ENCODE results near the gene P3H2. TPM values are rescaled to one million over a fixed set of nuclear protein-coding genes. Genes with fewer than 3 reads are reported as not detected.

The P3H2 gene
- total RNA-seq, 5 donors from 2014 or later (not counting 1 experiment from before 2014, with no cell fraction given) = 0.16 to 0.50 (median 0.35) TPM; not detected in 2

DNA sequence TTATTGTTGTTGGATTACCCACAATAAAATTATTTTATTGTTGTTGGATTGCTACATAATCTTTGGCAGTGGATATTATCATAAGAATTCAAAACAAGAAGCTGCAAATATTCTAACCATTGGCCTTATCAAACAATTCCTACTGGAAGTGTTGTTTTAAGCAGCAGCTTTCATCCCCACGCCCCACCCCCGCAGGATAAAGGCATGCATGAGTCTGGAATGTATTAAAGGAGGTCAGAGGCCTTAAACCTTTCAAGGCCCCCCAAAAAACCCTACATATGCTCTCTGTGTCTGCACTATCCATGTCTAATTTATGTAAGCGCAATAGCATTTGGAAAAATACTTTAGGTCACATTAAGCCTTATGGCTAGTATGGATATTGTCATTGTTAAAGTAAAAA is 23.1 kb downstream of the P3H2 start:
- no peaks in the 10 kb centered on the region for H3K36me3 ChIP-seq (ENCODE audit: control insufficient read depth in 2 of 2, extremely low read depth in 1 of 2, insufficient read depth in 1 of 2, low read length in 1 of 2)
- Mint-ChIP-seq H3K36me3 (no peaks in the 10 kb centered on the region), H3K27me3 (peaks cover 4 to 12% of the 10 kb centered on the region in 2 donors), H3K4me3 (no peak overlapping the region), H3K27ac (no peak overlapping the region), H3K4me1 (peaks cover 4 to 11% (median 10%) of the 10 kb centered on the region in 3 donors), H3K9me3 (peaks cover 0 to 4% (median 0%) of the 10 kb centered on the region in 3 donors)
- WGBS (ENCODE audit: insufficient coverage) = no CpG with 5 or more reads among the region's 3 CpGs
- H3K27ac ChIP-seq (ENCODE audit: low read length) = no peak overlapping the region
- no peak for DNase-seq
- CTCF ChIA-PET = interaction anchor here in 1 of 2 donors (0.5 kb wide), 1 partner anchor 570 kb away, joined by 7 read pairs; no protein-coding TSS in a partner anchor
- H3K4me3 ChIP-seq (ENCODE audit: control insufficient read depth in 1 of 2, extremely low read depth in 1 of 2, low read length in 1 of 2) = no peak overlapping the region
- POLR2A ChIA-PET = no interaction called here
- no peak for ATAC-seq (replicated peaks in 1 of 4)
- no peaks in the 10 kb centered on the region for H3K4me1 ChIP-seq (ENCODE audit: control insufficient read depth in 1 of 2, extremely low read depth in 1 of 2, insufficient read depth in 2 of 2, low read length in 2 of 2)
- H3K9me3 ChIP-seq = no peaks in the 10 kb centered on the region
- no peaks in the 10 kb centered on the region for H3K27me3 ChIP-seq (replicated peaks in 1 of 2; ENCODE audit: control insufficient read depth in 2 of 2, extremely low read depth in 1 of 2, insufficient read depth in 2 of 2, low read length in 1 of 2)

DNA sequence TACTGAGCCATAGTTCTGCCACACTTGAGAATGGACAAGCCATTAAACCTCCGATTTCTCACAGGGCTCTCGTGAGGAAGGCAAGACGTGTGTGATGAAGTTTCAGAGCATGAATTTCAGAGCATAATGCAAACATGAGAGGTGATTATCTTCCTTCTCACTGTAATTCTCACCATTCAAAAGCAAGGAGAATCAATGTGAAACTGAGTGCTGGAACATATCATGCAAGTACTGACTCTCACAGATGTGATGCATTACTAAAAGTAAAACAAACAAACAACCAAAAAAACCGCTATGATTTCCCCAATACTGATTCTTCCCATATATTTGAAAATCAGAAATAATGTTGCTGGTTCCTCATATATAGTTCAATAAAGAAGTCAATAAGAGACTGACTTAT is 23.7 kb downstream of the P3H2 start:
- no peaks in the 10 kb centered on the region for H3K36me3 Mint-ChIP-seq
- no peaks in the 10 kb centered on the region for H3K9me3 ChIP-seq
- H3K27ac Mint-ChIP-seq = no peak overlapping the region
- H3K27ac ChIP-seq (ENCODE audit: low read length) = no peak overlapping the region
- peaks cover 4 to 11% (median 10%) of the 10 kb centered on the region in 3 donors for H3K4me1 Mint-ChIP-seq
- DNase-seq = no peak
- POLR2A ChIA-PET = no interaction called here
- whole genome bisulfite sequencing (ENCODE audit: insufficient coverage) = no CpG with 5 or more reads among the region's 4 CpGs
- H3K4me3 Mint-ChIP-seq = no peak overlapping the region
- H3K9me3 Mint-ChIP-seq = peaks cover 0 to 4% (median 0%) of the 10 kb centered on the region in 3 donors
- no peaks in the 10 kb centered on the region for H3K4me1 ChIP-seq (ENCODE audit: control insufficient read depth in 1 of 2, extremely low read depth in 1 of 2, insufficient read depth in 2 of 2, low read length in 2 of 2)
- ATAC-seq (replicated peaks in 1 of 4) = no peak
- no peaks in the 10 kb centered on the region for H3K27me3 ChIP-seq (replicated peaks in 1 of 2; ENCODE audit: control insufficient read depth in 2 of 2, extremely low read depth in 1 of 2, insufficient read depth in 2 of 2, low read length in 1 of 2)
- H3K36me3 ChIP-seq (ENCODE audit: control insufficient read depth in 2 of 2, extremely low read depth in 1 of 2, insufficient read depth in 1 of 2, low read length in 1 of 2) = no peaks in the 10 kb centered on the region
- H3K27me3 Mint-ChIP-seq = peaks cover 2 to 6% of the 10 kb centered on the region in 2 donors
- CTCF ChIA-PET = no interaction called here
- H3K4me3 ChIP-seq (ENCODE audit: control insufficient read depth in 1 of 2, extremely low read depth in 1 of 2, low read length in 1 of 2) = no peak overlapping the region

DNA sequence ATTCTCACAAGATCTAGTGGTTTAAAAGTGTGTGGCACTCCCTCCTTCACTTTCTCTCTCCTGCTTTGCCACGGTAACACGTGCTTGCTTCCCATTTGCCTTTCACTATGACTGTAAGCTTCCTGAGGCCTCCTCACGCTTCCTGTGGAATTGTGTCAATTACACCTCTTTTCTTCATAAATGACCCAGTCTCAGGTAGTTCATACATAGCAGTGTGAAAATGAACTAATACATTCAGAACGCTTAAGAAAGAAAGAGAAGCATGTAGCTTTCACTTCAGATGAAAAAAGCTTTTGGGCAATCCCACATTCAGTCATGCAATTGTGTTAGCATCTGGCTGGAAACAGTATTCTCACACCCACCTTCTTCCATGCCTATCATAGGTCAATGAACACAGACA is 24.4 kb downstream of the P3H2 start:
- DNase-seq (no peak), ATAC-seq (replicated peaks in 1 of 4) (no peak)
- no peak overlapping the region for H3K4me3 Mint-ChIP-seq
- H3K27ac Mint-ChIP-seq = no peak overlapping the region
- CTCF ChIA-PET = no interaction called here
- H3K9me3 Mint-ChIP-seq = peaks cover 0 to 4% (median 0%) of the 10 kb centered on the region in 3 donors
- POLR2A ChIA-PET = no interaction called here
- Histone ChIP-seq H3K27me3 (replicated peaks in 1 of 2; ENCODE audit: control insufficient read depth in 2 of 2, extremely low read depth in 1 of 2, insufficient read depth in 2 of 2, low read length in 1 of 2) (no peaks in the 10 kb centered on the region), H3K4me1 (ENCODE audit: control insufficient read depth in 1 of 2, extremely low read depth in 1 of 2, insufficient read depth in 2 of 2, low read length in 2 of 2) (no peaks in the 10 kb centered on the region), H3K36me3 (ENCODE audit: control insufficient read depth in 2 of 2, extremely low read depth in 1 of 2, insufficient read depth in 1 of 2, low read length in 1 of 2) (no peaks in the 10 kb centered on the region), H3K27ac (ENCODE audit: low read length) (no peak overlapping the region), H3K4me3 (ENCODE audit: control insufficient read depth in 1 of 2, extremely low read depth in 1 of 2, low read length in 1 of 2) (no peak overlapping the region), H3K9me3 (no peaks in the 10 kb centered on the region)
- no CpG with 5 or more reads among the region's 4 CpGs for WGBS (ENCODE audit: insufficient coverage)
- peaks cover 2 to 6% of the 10 kb centered on the region in 2 donors for H3K27me3 Mint-ChIP-seq
- peaks cover under 1 to 6% (median 6%) of the 10 kb centered on the region in 3 donors for H3K4me1 Mint-ChIP-seq
- no peaks in the 10 kb centered on the region for H3K36me3 Mint-ChIP-seq

DNA sequence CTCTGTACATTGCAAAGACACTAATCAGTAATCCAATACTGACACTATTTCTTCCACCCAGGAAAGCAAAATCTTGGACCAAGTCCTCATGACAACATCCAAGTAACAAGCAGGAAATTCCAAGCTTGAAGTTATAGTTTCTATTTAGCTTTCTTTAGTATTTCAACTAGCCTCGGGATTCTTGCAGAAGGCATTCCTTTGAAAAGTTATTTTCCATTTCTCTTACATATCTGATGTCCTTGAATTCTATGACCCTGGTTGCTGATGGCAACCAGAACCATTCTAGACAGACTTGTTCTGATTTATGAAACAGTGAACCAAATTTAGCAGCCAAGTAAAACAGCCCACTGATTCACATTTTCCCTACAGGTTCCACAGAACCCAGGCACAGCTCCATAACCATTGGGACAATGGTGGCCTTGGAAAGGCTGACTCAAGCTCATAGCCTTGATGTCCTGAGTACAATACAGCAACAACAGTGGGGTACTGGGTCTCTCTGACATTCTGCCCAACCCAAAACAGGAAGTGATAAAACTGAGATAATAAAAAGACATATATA is 26.5 kb downstream of the P3H2 start:
- no peaks in the 10 kb centered on the region for H3K9me3 ChIP-seq
- ATAC-seq (replicated peaks in 1 of 4) (no peak), DNase-seq (no peak)
- no peaks in the 10 kb centered on the region for H3K36me3 ChIP-seq (ENCODE audit: control insufficient read depth in 2 of 2, extremely low read depth in 1 of 2, insufficient read depth in 1 of 2, low read length in 1 of 2)
- no peaks in the 10 kb centered on the region for H3K4me1 ChIP-seq (ENCODE audit: control insufficient read depth in 1 of 2, extremely low read depth in 1 of 2, insufficient read depth in 2 of 2, low read length in 2 of 2)
- H3K36me3 Mint-ChIP-seq = no peaks in the 10 kb centered on the region
- H3K9me3 Mint-ChIP-seq = peaks cover 0 to 4% (median 0%) of the 10 kb centered on the region in 3 donors
- ChIA-PET CTCF (no interaction called here), POLR2A (no interaction called here)
- H3K4me3 ChIP-seq (ENCODE audit: control insufficient read depth in 1 of 2, extremely low read depth in 1 of 2, low read length in 1 of 2) = no peak overlapping the region
- H3K27ac Mint-ChIP-seq = no peak overlapping the region
- H3K27me3 ChIP-seq (replicated peaks in 1 of 2; ENCODE audit: control insufficient read depth in 2 of 2, extremely low read depth in 1 of 2, insufficient read depth in 2 of 2, low read length in 1 of 2) = no peaks in the 10 kb centered on the region
- H3K27me3 Mint-ChIP-seq = peaks cover 2 to 10% of the 10 kb centered on the region in 2 donors
- no peak overlapping the region for H3K4me3 Mint-ChIP-seq
- 40% methylated on average over 1 of the region's 1 CpG for WGBS (ENCODE audit: insufficient coverage)
- H3K4me1 Mint-ChIP-seq = no peaks in the 10 kb centered on the region
- H3K27ac ChIP-seq (ENCODE audit: low read length) = no peak overlapping the region

- no peaks in the 10 kb centered on the region for H3K9me3 ChIP-seq
- Mint-ChIP-seq H3K27ac (no peak overlapping the region), H3K4me1 (no peaks in the 10 kb centered on the region), H3K4me3 (no peak overlapping the region), H3K36me3 (no peaks in the 10 kb centered on the region), H3K9me3 (peaks cover 0 to 4% (median 0%) of the 10 kb centered on the region in 3 donors), H3K27me3 (peaks cover 3 to 13% of the 10 kb centered on the region in 2 donors)
- ChIA-PET CTCF (no interaction called here), POLR2A (interaction anchor here (0.6 to 0.7 kb wide), 2 partner anchors 41 to 667 kb away, joined by 3 to 4 read pairs; no protein-coding TSS in a partner anchor)
- H3K4me1 ChIP-seq (ENCODE audit: control insufficient read depth in 1 of 2, extremely low read depth in 1 of 2, insufficient read depth in 2 of 2, low read length in 2 of 2) = no peaks in the 10 kb centered on the region
- H3K4me3 ChIP-seq (ENCODE audit: control insufficient read depth in 1 of 2, extremely low read depth in 1 of 2, low read length in 1 of 2) = no peak overlapping the region
- H3K27me3 ChIP-seq (replicated peaks in 1 of 2; ENCODE audit: control insufficient read depth in 2 of 2, extremely low read depth in 1 of 2, insufficient read depth in 2 of 2, low read length in 1 of 2) = no peaks in the 10 kb centered on the region
- DNase-seq (no peak), ATAC-seq (replicated peaks in 1 of 4) (no peak)
- no peaks in the 10 kb centered on the region for H3K36me3 ChIP-seq (ENCODE audit: control insufficient read depth in 2 of 2, extremely low read depth in 1 of 2, insufficient read depth in 1 of 2, low read length in 1 of 2)
- H3K27ac ChIP-seq (ENCODE audit: low read length) = no peak overlapping the region
- no CpG with 5 or more reads among the region's 2 CpGs for WGBS (ENCODE audit: insufficient coverage)
These were observed 28.4 kb downstream of the P3H2 start for GRCh38 chr3:190092250-190092649.

- Mint-ChIP-seq H3K4me3 (no peak overlapping the region), H3K27me3 (peaks cover 3 to 13% of the 10 kb centered on the region in 2 donors), H3K27ac (no peak overlapping the region), H3K36me3 (no peaks in the 10 kb centered on the region), H3K4me1 (no peaks in the 10 kb centered on the region), H3K9me3 (no peaks in the 10 kb centered on the region)
- ChIA-PET CTCF (no interaction called here), POLR2A (no interaction called here)
- H3K9me3 ChIP-seq = no peaks in the 10 kb centered on the region
- no peak overlapping the region for H3K4me3 ChIP-seq (ENCODE audit: control insufficient read depth in 1 of 2, extremely low read depth in 1 of 2, low read length in 1 of 2)
- no peak for DNase-seq
- no peak overlapping the region for H3K27ac ChIP-seq (ENCODE audit: low read length)
- H3K36me3 ChIP-seq (ENCODE audit: control insufficient read depth in 2 of 2, extremely low read depth in 1 of 2, insufficient read depth in 1 of 2, low read length in 1 of 2) = no peaks in the 10 kb centered on the region
- no peaks in the 10 kb centered on the region for H3K4me1 ChIP-seq (ENCODE audit: control insufficient read depth in 1 of 2, extremely low read depth in 1 of 2, insufficient read depth in 2 of 2, low read length in 2 of 2)
- no peaks in the 10 kb centered on the region for H3K27me3 ChIP-seq (replicated peaks in 1 of 2; ENCODE audit: control insufficient read depth in 2 of 2, extremely low read depth in 1 of 2, insufficient read depth in 2 of 2, low read length in 1 of 2)
- no peak for ATAC-seq (replicated peaks in 1 of 4)
- WGBS (ENCODE audit: insufficient coverage) = 100% methylated on average over 1 of the region's 4 CpGs
These were observed 31.0 kb downstream of the P3H2 start for GRCh38 chr3:190089711-190090110.

DNA sequence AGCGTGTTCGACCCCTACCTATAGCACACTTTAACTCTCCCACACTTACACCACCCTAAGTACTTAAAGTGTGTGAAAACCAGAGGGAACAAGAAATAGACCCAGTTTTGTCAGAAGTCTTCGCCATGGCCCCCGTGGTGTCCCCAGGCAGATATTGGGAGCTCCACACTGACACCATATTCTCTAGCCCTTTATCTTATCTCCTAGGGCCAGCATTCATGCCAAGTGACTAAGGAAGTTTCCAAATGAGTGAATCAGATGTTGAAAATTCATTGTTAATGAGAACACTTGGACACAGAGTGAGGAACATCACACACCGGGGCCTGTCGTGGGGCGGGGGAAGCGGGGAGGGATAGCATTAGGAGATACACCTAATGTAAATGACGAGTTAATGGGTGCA is 31.8 kb downstream of the P3H2 start:
- no peaks in the 10 kb centered on the region for H3K9me3 Mint-ChIP-seq
- WGBS (ENCODE audit: insufficient coverage) = no CpG with 5 or more reads among the region's 9 CpGs
- Histone ChIP-seq H3K9me3 (no peaks in the 10 kb centered on the region), H3K36me3 (ENCODE audit: control insufficient read depth in 2 of 2, extremely low read depth in 1 of 2, insufficient read depth in 1 of 2, low read length in 1 of 2) (no peaks in the 10 kb centered on the region), H3K4me3 (ENCODE audit: control insufficient read depth in 1 of 2, extremely low read depth in 1 of 2, low read length in 1 of 2) (no peak overlapping the region), H3K4me1 (ENCODE audit: control insufficient read depth in 1 of 2, extremely low read depth in 1 of 2, insufficient read depth in 2 of 2, low read length in 2 of 2) (no peaks in the 10 kb centered on the region), H3K27ac (ENCODE audit: low read length) (no peak overlapping the region), H3K27me3 (replicated peaks in 1 of 2; ENCODE audit: control insufficient read depth in 2 of 2, extremely low read depth in 1 of 2, insufficient read depth in 2 of 2, low read length in 1 of 2) (no peaks in the 10 kb centered on the region)
- ChIA-PET POLR2A (no interaction called here), CTCF (no interaction called here)
- ATAC-seq (replicated peaks in 1 of 4) (no peak), DNase-seq (no peak)
- no peaks in the 10 kb centered on the region for H3K36me3 Mint-ChIP-seq
- peaks cover 3 to 13% of the 10 kb centered on the region in 2 donors for H3K27me3 Mint-ChIP-seq
- no peak overlapping the region for H3K4me3 Mint-ChIP-seq
- no peaks in the 10 kb centered on the region for H3K4me1 Mint-ChIP-seq
- no peak overlapping the region for H3K27ac Mint-ChIP-seq
